Stimulated activated CD4-positive, alpha-beta T cell treated with anti-CD3 and anti-CD28 coated beads, TNF-alpha, amount 100 ng/mL, for 48 hours (primary cell): ENCODE measurements around the gene PLA2G12A.
A peak's percentile ranks its signal among the peaks of the same experiment; 100 is the strongest.

Experiments
- DNase-seq, 3 donors: peaks; one replicate each; pipeline ENCODE4 v3.0.0-alpha.2; 2020; ENCODE audit warnings: low read depth in 3 of 3

The PLA2G12A gene

GRCh38 chr4:109729117-109729717, 653 bp downstream of the PLA2G12A start:
- peak in 1 of 3 donors; percentile 8 for DNase-seq

GRCh38 chr4:109728385-109728784, 1.5 kb downstream of the PLA2G12A start:
- DNase-seq: no peak

GRCh38 chr4:109723110-109723509, 6.8 kb downstream of the PLA2G12A start:
- DNase-seq: no peak

DNA sequence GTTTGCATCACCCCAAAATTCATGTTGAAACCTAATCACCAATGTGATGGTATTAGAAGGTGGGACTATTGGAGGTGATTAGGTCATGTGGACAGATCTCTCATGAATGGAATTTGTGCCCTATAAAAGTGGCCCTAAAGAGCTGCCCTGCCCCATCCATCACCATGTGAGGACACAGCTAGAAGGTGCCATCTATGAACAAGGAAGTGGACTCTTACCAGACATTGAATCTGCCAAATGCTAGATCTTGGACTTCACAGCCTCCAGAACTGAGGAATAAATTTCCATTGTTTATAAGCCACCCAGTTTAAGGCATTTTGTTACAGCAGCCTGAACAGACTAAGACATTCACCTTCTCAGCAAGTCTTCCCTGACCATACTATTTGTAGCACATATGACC, 7.5 kb downstream of the PLA2G12A start:
- DNase-seq: no peak

DNA sequence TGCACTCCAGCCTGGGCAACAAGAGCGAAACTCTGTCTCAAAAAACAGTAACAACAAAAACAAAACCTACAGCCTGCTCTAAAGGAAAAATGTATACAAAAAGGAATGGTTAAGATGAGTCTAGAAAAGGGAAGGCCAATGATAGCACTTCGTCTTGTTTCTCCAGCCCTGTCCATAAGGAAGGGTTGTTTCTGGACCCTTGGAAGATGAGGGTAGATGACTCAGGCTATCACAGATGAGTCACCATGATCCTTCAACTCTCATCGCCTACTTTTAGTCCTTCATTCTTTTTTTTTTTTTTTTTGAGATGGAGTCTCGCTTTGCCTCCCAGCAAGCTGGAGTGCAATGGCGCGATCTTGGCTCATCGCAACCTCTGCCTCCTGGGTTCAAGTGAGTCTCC, 8.8 kb downstream of the PLA2G12A start:
- no peak for DNase-seq

DNA sequence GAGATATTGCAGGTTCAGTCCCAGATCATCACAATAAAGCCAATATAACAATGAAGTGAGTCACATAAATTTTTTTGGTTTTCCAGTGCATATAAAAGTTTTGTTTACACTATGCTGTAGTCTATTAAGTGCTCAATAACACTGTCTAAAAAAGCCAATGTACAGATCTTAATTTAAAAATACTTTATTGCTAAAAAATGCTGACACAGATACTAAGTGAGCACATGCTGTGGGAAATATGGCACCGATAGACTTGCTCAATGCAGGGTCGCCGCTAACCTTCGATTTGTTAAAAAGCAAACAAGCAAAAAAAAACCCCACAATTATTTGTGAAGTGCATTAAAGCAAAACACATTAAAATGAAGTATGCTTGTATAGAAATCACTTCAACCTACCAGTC, 10.3 kb downstream of the PLA2G12A start:
- DNase-seq: no peak

GRCh38 chr4:109718759-109719158, 11.1 kb downstream of the PLA2G12A start:
- no peak for DNase-seq

GRCh38 chr4:109713500-109713899, 16.4 kb downstream of the PLA2G12A start:
- DNase-seq: no peak

DNA sequence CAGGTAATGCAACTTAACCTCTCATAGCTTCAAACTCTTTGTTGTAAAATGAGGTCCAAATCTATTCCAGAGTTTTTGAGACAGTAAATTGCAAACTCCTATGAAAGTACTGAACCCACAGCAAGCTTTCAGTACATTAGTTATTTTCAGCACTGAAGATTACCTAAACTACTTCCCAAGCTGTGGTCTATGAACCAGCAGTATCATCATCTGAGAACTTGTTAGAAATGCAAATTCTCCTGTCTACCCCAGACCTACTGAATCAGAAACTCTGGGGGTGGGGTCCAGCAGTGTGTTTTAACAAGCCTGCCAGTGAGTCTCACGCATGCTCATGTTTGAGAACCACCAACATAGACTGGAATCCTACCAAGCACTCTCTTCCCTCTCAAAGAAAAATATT, 20.9 kb downstream of the PLA2G12A start:
- no peak for DNase-seq

GRCh38 chr4:109708435-109708834, 21.4 kb downstream of the PLA2G12A start:
- no peak for DNase-seq

DNA sequence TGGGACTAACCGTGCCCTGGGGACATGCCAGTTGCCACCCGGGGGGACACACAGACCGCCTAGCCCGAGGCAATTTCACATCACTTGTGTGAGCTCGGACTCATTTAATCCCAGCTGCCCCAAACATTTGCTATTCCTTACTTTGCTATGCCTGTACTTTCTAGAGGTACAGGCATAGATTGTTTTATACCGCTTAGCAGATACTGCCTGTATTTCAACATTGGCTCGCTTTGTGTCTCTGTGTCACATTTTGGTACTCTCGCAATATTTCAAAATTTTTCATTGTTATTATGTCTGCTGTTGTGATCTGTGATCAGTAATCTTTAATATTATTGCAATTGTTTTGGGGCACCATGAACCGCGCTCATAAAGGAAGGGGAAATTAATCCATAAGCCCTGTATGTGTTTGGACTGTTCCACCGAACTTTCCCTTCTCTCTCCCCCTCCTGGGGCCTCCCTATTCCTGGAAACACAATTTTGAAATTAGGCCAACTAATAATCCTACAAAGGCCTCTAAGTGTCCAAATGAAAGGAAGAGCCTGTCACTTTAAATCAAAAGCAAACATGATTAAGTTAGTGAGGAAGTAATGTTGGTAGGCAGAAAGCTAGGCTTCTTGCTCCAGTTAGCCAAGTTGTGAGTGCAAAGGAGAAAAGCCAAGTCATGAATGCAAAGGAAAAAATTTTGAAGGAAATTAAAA, 26.1 kb downstream of the PLA2G12A start:
- DNase-seq: no peak

- DNase-seq: peak; percentile 37 to 61 (median 55)
These were observed 26.8 kb downstream of the PLA2G12A start, which contains the start of gene CASP6 for GRCh38 chr4:109702950-109703663. TSS of gene CASP6 (minus strand) at chr4:109703445. CDS start at chr4:109703395, 50 bp downstream.

GRCh38 chr4:109701566-109702410, 28.1 kb downstream of the PLA2G12A start:
- peak in 1 of 3 donors; percentile 6 for DNase-seq

GRCh38 chr4:109699553-109700225, 30.2 kb downstream of the PLA2G12A start:
- no peak for DNase-seq

GRCh38 chr4:109698656-109699055, 31.2 kb downstream of the PLA2G12A start:
- no peak for DNase-seq

DNA sequence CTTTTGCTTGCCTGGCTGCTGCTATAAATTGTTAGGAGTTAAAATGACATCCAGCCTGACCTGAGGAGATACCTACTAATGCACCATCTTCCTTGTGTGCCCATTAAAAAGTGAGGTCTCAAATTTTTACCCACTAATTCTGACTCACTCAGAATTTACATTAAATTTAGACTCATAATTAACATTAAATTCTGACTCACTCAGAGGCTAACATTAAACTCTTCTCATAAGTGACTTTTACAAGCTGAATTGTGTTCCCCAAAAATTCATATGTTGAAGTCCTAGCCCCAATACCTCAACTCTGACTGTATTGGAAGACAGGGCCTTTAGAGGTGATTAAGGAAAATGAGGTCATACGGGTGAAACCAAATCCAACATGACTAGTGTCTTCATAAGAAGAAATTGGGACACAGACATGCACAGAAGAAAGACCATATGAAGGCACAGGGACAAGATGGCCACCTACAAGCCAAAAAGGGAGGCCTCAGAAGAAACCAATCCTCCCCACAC, 38.4 kb downstream of the PLA2G12A start:
- no peak for DNase-seq

GRCh38 chr4:109690690-109691410, 39.0 kb downstream of the PLA2G12A start:
- DNase-seq: no peak

DNA sequence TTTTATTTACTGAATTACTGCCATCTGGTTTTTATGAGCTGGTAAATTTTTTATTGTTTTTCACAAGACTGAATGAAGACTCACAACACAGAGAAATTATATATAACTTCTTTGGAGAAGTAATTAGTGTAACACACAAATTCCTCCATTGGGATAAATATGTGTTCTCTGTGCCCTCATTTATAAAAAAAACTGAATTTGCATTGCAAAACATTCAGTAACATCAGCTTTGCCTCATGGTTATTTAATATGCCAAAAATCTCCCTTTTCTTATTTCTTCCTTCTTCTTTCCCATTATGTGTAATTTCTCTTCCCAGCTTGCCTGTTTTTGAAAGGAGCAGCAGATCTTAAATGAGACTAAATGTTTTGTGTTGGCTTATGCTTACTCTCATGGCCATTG, 45.1 kb downstream of the PLA2G12A start:
- DNase-seq: no peak

- no peak for DNase-seq
These were observed 46.1 kb downstream of the PLA2G12A start for GRCh38 chr4:109683621-109684253.

GRCh38 chr4:109682875-109683274, 47.0 kb downstream of the PLA2G12A start:
- DNase-seq: no peak
